ENCODE results near the gene BCL2. TPM values are rescaled to one million over a fixed set of nuclear protein-coding genes. Genes with fewer than 3 reads are reported as not detected.

BCL2 gene
- total RNA-seq, 1 experiment from 2014 or later = 2.6 TPM

DNA sequence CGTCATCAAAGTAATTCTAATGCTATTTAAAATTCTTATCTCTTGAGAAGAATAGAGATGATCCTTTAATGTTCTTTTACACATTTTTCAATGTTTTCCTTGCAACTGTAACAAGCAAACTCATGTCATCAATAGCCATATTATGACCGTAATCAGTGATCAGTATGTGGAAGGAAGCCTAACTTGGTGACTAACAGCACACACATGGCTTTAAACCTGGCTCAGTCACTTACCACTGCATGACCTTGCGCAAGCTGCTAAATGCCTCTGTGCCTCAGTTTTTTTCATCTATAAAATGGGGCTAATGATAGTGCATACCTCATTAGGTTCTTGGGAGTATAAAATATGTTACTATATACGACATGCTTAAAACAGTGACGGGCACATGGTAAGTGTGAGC is 149.7 kb downstream of the BCL2 start:
- ChIA-PET POLR2A (interaction anchor here (0.6 kb wide), 1 partner anchor 252 kb away, joined by 3 read pairs; the partner anchor contains the start of gene VPS4B), CTCF (no interaction called here)
- DNase-seq (ENCODE audit: low spot score) (no peak), ATAC-seq (no peak)
- no peak overlapping the region for H3K4me3 Mint-ChIP-seq
- H3K27ac Mint-ChIP-seq = no peak overlapping the region
- H3K27me3 Mint-ChIP-seq (ENCODE audit: low read depth) = no peaks in the 10 kb centered on the region
- H3K9me3 Mint-ChIP-seq = peaks cover 1% of the 10 kb centered on the region
- no peaks in the 10 kb centered on the region for H3K36me3 Mint-ChIP-seq
- H3K4me1 Mint-ChIP-seq = peaks cover 10% of the 10 kb centered on the region
- no peak for TF ChIP-seq FOXJ3 (CRISPR knock-in tag; IDR thresholded peaks at IDR 0.05; ENCODE audit: borderline replicate concordance)
- TF ChIP-seq, protein P1, sequence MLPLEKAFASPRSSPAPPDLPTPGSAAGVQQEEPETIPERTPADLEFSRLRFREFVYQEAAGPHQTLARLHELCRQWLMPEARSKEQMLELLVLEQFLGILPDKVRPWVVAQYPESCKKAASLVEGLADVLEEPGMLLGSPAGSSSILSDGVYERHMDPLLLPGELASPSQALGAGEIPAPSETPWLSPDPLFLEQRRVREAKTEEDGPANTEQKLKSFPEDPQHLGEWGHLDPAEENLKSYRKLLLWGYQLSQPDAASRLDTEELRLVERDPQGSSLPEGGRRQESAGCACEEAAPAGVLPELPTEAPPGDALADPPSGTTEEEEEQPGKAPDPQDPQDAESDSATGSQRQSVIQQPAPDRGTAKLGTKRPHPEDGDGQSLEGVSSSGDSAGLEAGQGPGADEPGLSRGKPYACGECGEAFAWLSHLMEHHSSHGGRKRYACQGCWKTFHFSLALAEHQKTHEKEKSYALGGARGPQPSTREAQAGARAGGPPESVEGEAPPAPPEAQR (CRISPR knock-in tag; IDR thresholded peaks at IDR 0.05) = no peak
- TF ChIP-seq ELF4 (CRISPR knock-in tag; IDR thresholded peaks at IDR 0.05; ENCODE audit: low read depth) = no peak
- TF ChIP-seq ZNF232 (CRISPR knock-in tag; IDR thresholded peaks at IDR 0.05) = no peak
- no peak for TF ChIP-seq ZBTB21 (CRISPR knock-in tag; IDR thresholded peaks at IDR 0.05; ENCODE audit: borderline replicate concordance)
- TF ChIP-seq NFE2L1 (CRISPR knock-in tag; IDR thresholded peaks at IDR 0.05) = no peak
- TF ChIP-seq CDX4 (CRISPR knock-in tag; IDR thresholded peaks at IDR 0.05; ENCODE audit: borderline replicate concordance) = no peak
- TF ChIP-seq ZNF671 (CRISPR knock-in tag; IDR thresholded peaks at IDR 0.05) = no peak
- TF ChIP-seq SP1 (CRISPR knock-in tag; conservative IDR thresholded peaks at IDR 0.05) = no peak
- TF ChIP-seq CBFB (CRISPR knock-in tag; IDR thresholded peaks at IDR 0.05; ENCODE audit: low read depth) = no peak
- TF ChIP-seq, protein P2, sequence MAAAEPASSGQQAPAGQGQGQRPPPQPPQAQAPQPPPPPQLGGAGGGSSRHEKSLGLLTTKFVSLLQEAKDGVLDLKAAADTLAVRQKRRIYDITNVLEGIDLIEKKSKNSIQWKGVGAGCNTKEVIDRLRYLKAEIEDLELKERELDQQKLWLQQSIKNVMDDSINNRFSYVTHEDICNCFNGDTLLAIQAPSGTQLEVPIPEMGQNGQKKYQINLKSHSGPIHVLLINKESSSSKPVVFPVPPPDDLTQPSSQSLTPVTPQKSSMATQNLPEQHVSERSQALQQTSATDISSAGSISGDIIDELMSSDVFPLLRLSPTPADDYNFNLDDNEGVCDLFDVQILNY (CRISPR knock-in tag; IDR thresholded peaks at IDR 0.05) = no peak
- no peak for TF ChIP-seq NR1H2 (CRISPR knock-in tag; IDR thresholded peaks at IDR 0.05)
- TF ChIP-seq TEAD4 (CRISPR knock-in tag; IDR thresholded peaks at IDR 0.05) = no peak
- TF ChIP-seq SMAD3 (CRISPR knock-in tag; IDR thresholded peaks at IDR 0.05; ENCODE audit: borderline replicate concordance) = no peak
- no peak for TF ChIP-seq CREM (CRISPR knock-in tag; IDR thresholded peaks at IDR 0.05)
- TF ChIP-seq, protein P3, sequence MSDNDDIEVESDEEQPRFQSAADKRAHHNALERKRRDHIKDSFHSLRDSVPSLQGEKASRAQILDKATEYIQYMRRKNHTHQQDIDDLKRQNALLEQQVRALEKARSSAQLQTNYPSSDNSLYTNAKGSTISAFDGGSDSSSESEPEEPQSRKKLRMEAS (CRISPR knock-in tag; IDR thresholded peaks at IDR 0.05) = no peak
- TF ChIP-seq ZNF396 (CRISPR knock-in tag; IDR thresholded peaks at IDR 0.05; ENCODE audit: borderline replicate concordance) = no peak

GRCh38 chr18:63168287-63168686 is 151.3 kb downstream of the BCL2 start:
- H3K27me3 Mint-ChIP-seq (ENCODE audit: low read depth) = no peaks in the 10 kb centered on the region
- POLR2A ChIA-PET = no interaction called here
- CTCF ChIA-PET = no interaction called here
- ATAC-seq = no peak
- H3K36me3 Mint-ChIP-seq = no peaks in the 10 kb centered on the region
- DNase-seq (ENCODE audit: low spot score) = no peak
- no peaks in the 10 kb centered on the region for H3K9me3 Mint-ChIP-seq
- H3K27ac Mint-ChIP-seq = no peak overlapping the region
- H3K4me3 Mint-ChIP-seq = no peak overlapping the region
- H3K4me1 Mint-ChIP-seq = peaks cover 10% of the 10 kb centered on the region
- TF ChIP-seq ZNF138 (CRISPR knock-in tag; conservative IDR thresholded peaks at IDR 0.05) (no peak), CBFB (CRISPR knock-in tag; IDR thresholded peaks at IDR 0.05; ENCODE audit: low read depth) (no peak), KAT7 (CRISPR knock-in tag; IDR thresholded peaks at IDR 0.05; ENCODE audit: borderline replicate concordance) (no peak), ZNF423 (CRISPR knock-in tag; IDR thresholded peaks at IDR 0.05) (no peak), GRHL2 (CRISPR knock-in tag; IDR thresholded peaks at IDR 0.05; ENCODE audit: insufficient replicate concordance, severe bottlenecking) (no peak), ZNF416 (CRISPR knock-in tag; IDR thresholded peaks at IDR 0.05) (no peak), ELF4 (CRISPR knock-in tag; IDR thresholded peaks at IDR 0.05; ENCODE audit: low read depth) (no peak)
- TF ChIP-seq, protein P4, sequence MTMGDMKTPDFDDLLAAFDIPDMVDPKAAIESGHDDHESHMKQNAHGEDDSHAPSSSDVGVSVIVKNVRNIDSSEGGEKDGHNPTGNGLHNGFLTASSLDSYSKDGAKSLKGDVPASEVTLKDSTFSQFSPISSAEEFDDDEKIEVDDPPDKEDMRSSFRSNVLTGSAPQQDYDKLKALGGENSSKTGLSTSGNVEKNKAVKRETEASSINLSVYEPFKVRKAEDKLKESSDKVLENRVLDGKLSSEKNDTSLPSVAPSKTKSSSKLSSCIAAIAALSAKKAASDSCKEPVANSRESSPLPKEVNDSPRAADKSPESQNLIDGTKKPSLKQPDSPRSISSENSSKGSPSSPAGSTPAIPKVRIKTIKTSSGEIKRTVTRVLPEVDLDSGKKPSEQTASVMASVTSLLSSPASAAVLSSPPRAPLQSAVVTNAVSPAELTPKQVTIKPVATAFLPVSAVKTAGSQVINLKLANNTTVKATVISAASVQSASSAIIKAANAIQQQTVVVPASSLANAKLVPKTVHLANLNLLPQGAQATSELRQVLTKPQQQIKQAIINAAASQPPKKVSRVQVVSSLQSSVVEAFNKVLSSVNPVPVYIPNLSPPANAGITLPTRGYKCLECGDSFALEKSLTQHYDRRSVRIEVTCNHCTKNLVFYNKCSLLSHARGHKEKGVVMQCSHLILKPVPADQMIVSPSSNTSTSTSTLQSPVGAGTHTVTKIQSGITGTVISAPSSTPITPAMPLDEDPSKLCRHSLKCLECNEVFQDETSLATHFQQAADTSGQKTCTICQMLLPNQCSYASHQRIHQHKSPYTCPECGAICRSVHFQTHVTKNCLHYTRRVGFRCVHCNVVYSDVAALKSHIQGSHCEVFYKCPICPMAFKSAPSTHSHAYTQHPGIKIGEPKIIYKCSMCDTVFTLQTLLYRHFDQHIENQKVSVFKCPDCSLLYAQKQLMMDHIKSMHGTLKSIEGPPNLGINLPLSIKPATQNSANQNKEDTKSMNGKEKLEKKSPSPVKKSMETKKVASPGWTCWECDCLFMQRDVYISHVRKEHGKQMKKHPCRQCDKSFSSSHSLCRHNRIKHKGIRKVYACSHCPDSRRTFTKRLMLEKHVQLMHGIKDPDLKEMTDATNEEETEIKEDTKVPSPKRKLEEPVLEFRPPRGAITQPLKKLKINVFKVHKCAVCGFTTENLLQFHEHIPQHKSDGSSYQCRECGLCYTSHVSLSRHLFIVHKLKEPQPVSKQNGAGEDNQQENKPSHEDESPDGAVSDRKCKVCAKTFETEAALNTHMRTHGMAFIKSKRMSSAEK (CRISPR knock-in tag; IDR thresholded peaks at IDR 0.05; ENCODE audit: borderline replicate concordance) = no peak
- TF ChIP-seq, protein P5, sequence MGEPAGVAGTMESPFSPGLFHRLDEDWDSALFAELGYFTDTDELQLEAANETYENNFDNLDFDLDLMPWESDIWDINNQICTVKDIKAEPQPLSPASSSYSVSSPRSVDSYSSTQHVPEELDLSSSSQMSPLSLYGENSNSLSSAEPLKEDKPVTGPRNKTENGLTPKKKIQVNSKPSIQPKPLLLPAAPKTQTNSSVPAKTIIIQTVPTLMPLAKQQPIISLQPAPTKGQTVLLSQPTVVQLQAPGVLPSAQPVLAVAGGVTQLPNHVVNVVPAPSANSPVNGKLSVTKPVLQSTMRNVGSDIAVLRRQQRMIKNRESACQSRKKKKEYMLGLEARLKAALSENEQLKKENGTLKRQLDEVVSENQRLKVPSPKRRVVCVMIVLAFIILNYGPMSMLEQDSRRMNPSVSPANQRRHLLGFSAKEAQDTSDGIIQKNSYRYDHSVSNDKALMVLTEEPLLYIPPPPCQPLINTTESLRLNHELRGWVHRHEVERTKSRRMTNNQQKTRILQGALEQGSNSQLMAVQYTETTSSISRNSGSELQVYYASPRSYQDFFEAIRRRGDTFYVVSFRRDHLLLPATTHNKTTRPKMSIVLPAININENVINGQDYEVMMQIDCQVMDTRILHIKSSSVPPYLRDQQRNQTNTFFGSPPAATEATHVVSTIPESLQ (CRISPR knock-in tag; IDR thresholded peaks at IDR 0.05) = no peak
